HG02588 (cell line): Measurements from ENCODE around the gene ZC3H7B.

ENCODE experiments used
- ATAC-seq: cut with Tn5 transposase; IDR thresholded peaks from one replicate; pipeline ENCODE4 v1.9.1; 2021; ENCODE audit warnings: mild to moderate bottlenecking, moderate library complexity; ENCODE audit not compliant: unreplicated experiment

The ZC3H7B gene

DNA sequence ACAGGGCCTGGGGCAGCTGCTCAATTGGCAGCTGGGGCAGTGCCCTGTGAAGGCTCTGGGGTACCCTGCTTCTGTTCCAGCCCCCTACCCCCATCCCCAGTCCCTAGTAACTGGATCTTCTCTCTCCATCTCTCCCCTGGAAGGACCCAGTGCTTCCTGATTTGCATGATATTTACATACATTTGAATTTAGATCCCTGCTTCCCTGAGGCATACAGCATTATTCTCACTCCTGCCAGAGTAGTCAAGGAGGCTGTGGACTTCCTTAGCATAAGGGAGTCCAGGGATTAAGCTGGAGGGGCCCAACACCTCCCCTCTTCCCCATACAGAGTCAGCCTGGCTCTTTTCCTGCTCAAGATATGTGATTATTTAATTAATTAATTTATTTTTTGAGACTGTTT, 105.1 kb downstream of the ZC3H7B start:
- ATAC-seq = no peak

DNA sequence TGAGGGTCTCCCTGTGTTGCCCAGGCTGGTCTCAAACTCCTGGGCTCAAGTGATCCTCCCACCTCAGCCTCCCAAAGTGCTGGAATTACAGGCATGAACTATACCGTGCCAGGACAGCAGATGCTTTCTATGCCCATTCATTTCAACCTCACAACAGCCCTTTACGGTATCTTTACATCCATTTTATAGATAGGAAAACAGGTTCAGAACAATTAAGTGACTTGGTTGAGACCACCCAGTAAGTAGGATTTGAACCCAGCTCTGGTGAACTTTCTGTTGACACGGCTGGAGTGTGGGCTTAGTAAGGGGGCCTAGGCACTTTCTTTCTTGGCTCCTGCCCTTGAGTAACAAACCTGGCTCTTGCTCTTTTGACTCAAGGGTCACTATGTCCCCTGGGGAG, 106.1 kb downstream of the ZC3H7B start:
- no peak for ATAC-seq

DNA sequence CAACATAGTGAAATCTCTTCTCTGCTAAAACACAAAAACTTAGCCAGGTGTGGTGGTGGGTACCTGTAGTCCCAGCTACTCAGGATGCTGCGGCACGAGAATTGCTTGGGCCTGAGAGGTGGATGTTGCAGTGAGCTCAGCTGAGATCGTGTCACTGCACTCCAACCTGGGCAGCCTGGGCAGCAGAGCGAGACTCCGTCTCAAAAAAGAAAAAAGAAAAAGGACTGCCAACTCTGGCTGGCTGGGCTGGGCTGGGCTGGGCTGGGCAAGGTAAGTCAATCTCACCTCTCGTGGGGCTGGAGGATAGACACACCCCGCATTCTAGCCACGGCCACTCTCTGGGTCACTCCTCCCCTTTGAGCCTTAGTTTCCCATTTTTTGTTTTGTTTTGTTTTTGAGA, 107.3 kb downstream of the ZC3H7B start:
- ATAC-seq = no peak
